GM21576 (cell line): ENCODE data around the gene ELFN1.

Experiments used
- ATAC-seq: cut with Tn5 transposase; IDR thresholded peaks from one replicate; pipeline ENCODE4 v1.9.1; 2021; ENCODE audit warnings: mild to moderate bottlenecking, moderate library complexity; ENCODE audit not compliant: unreplicated experiment

ELFN1 gene

GRCh38 chr7:1777122-1777521, 107.0 kb downstream of the ELFN1 start:
- ATAC-seq: no peak

GRCh38 chr7:1779445-1779844, 109.4 kb downstream of the ELFN1 start:
- ATAC-seq: no peak

- no peak for ATAC-seq
Observed at GRCh38 chr7:1781369-1781768, 111.3 kb downstream of the ELFN1 start.

GRCh38 chr7:1785839-1786238, 115.8 kb downstream of the ELFN1 start:
- no peak for ATAC-seq

GRCh38 chr7:1787241-1787640, 117.2 kb downstream of the ELFN1 start:
- no peak for ATAC-seq

- ATAC-seq: no peak
Observed at GRCh38 chr7:1787681-1788235, 117.7 kb downstream of the ELFN1 start.

- ATAC-seq: no peak
Observed at GRCh38 chr7:1794888-1795542, 124.9 kb downstream of the ELFN1 start.
